ENCODE results near the gene C9orf85.
A peak's percentile ranks its signal among the peaks of the same experiment; 100 is the strongest.
"Not testable (repeated sequence)": the region's sequence is repeated elsewhere in the genome, so short reads cannot be mapped to it uniquely, and the experiment has no call there.

The C9orf85 gene

GRCh38 chr9:71941998-71942567, 30.6 kb downstream of the C9orf85 start:
- no peak for DNase-seq (ENCODE audit: low spot score)

GRCh38 chr9:71944754-71945375, 33.4 kb downstream of the C9orf85 start:
- no peak for DNase-seq (ENCODE audit: low spot score)

- DNase-seq (ENCODE audit: low spot score): not testable (repeated sequence)
These were observed 43.2 kb downstream of the C9orf85 start for GRCh38 chr9:71954652-71955051.

GRCh38 chr9:71955300-71955915, 44.0 kb downstream of the C9orf85 start:
- no peak for DNase-seq (ENCODE audit: low spot score)

GRCh38 chr9:71962328-71962727, 50.9 kb downstream of the C9orf85 start:
- no peak for DNase-seq (ENCODE audit: low spot score)

- not testable (repeated sequence) for DNase-seq (ENCODE audit: low spot score)
These were observed 52.1 kb downstream of the C9orf85 start for GRCh38 chr9:71963471-71963996.

GRCh38 chr9:71965403-71965802, 54.0 kb downstream of the C9orf85 start:
- DNase-seq (ENCODE audit: low spot score): no peak

- DNase-seq (ENCODE audit: low spot score): no peak
These were observed 55.2 kb downstream of the C9orf85 start for GRCh38 chr9:71966601-71967000.

GRCh38 chr9:71968541-71969090, 57.2 kb downstream of the C9orf85 start:
- no peak for DNase-seq (ENCODE audit: low spot score)

GRCh38 chr9:71975833-71976232, 64.4 kb downstream of the C9orf85 start:
- DNase-seq (ENCODE audit: low spot score): no peak

GRCh38 chr9:71977003-71977402, 65.6 kb downstream of the C9orf85 start:
- no peak for DNase-seq (ENCODE audit: low spot score)

GRCh38 chr9:71980266-71981190, 69.1 kb downstream of the C9orf85 start:
- no peak for DNase-seq (ENCODE audit: low spot score)

- no peak for DNase-seq (ENCODE audit: low spot score)
These were observed 70.5 kb downstream of the C9orf85 start for GRCh38 chr9:71981944-71982343.

GRCh38 chr9:71984403-71984802, 73.0 kb downstream of the C9orf85 start:
- DNase-seq (ENCODE audit: low spot score): no peak

- no peak for DNase-seq (ENCODE audit: low spot score)
These were observed 73.4 kb downstream of the C9orf85 start for GRCh38 chr9:71984831-71985281.

GRCh38 chr9:71985297-71985911, 74.0 kb downstream of the C9orf85 start:
- no peak for DNase-seq (ENCODE audit: low spot score)

GRCh38 chr9:71986900-71987299, 75.5 kb downstream of the C9orf85 start:
- DNase-seq (ENCODE audit: low spot score): no peak

- DNase-seq (ENCODE audit: low spot score): peak; percentile 13
These were observed 76.3 kb downstream of the C9orf85 start for GRCh38 chr9:71987471-71988371.

- no peak for DNase-seq (ENCODE audit: low spot score)
These were observed 79.0 kb downstream of the C9orf85 start for GRCh38 chr9:71990466-71990865.

- no peak for DNase-seq (ENCODE audit: low spot score)
These were observed 94.0 kb downstream of the C9orf85 start for GRCh38 chr9:72005451-72005850.

All from NAMALWA (cell line).